ENCODE results near the gene RPS26. TPM values are rescaled to one million over a fixed set of nuclear protein-coding genes. Genes with fewer than 3 reads are reported as not detected.
A peak's percentile ranks its signal among the peaks of the same experiment; 100 is the strongest.

The RPS26 gene
- total and polyA plus RNA-seq, 4 experiments from 2014 or later = 55.6 to 1,449 (median 221) TPM

DNA sequence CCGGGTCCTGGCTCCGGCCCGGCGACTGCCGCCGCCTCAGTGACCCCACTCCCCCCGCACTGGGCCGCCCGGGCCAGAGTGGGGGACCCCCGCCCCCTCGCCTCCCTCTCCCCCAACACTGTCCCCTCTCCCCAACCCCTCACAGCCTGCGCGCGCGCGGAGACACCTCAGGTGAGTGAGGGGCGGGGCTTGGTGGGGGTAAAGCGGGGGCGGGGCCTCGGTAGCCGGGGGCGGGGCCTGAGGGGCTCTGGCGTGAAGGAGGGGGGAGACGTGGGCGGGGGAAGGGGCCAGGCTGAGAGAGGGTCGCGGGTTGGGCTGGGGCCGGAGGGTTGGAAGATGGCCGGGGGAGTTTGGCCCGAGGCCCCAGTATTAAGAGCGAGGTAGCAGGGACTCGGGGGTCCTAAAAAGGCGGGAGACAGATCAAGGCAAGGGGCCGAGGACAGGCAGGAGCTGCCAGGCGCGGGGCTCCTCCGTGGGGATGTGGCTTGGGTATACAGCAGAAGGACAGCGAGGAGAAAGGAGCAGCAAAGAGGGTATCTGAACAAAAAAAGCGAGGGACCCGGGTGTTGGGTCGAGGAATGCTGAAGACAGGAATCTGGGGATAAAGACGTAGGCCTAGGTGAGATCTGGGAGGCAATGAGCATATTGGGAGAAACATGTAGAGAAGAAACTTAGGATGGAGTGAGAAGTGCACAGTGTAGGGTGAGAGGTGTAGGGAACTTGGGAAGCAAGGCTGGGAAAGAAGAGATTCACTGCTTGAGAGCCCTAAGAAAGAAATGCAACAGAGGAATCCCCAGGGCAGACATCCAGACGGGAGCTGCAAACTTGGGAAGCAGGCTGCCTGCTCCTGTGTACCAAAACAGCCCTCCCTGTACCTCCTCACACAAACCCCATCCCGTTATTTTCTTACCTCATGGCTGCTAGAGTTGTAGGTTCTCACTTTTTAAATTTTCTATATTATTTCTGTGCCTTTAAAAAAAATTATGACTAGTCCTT is 33.9 kb upstream of the RPS26 start:
- intact Hi-C loops (cut with micrococcal nuclease) = loop anchor here (1.0 to 5.0 kb wide), 2 partner anchors 33 to 94 kb away; partner anchors contain the start of genes PA2G4 and RPS26
- H3K27me3 ChIP-seq (ENCODE audit: insufficient read depth, low read length) = no peaks in the 10 kb centered on the region
- Mint-ChIP-seq H3K27ac (peak overlapping the region; percentile 83 to 97 (median 92)), H3K36me3 (peaks cover 5 to 7% of the 10 kb centered on the region in 2 donors), H3K9me3 (no peaks in the 10 kb centered on the region), H3K4me1 (peaks cover 10 to 28% (median 22%) of the 10 kb centered on the region in 4 donors), H3K27me3 (no peaks in the 10 kb centered on the region), H3K4me3 (peak overlapping the region; percentile 89 to 95 (median 92))
- ChIA-PET CTCF (ENCODE audit: partially characterized antibody) (interaction anchor here (0.6 to 1.4 kb wide), 3 partner anchors 11 to 32 kb away, joined by 3 to 14 read pairs (median 5); partner anchors contain the start of gene SUOX), POLR2A (ENCODE audit: partially characterized antibody) (interaction anchor here (0.8 to 2.8 kb wide), 13 partner anchors 10 to 271 kb away, joined by 3 to 14 read pairs (median 4); partner anchors contain the start of genes DNAJC14, PA2G4, RAB5B and SUOX)
- peak overlapping the region; percentile 49 for H3K27ac ChIP-seq (ENCODE audit: low read depth, low read length)
- DNase-seq = peak; percentile 59 to 67 (median 62)
- H3K9me3 ChIP-seq (ENCODE audit: control insufficient read depth in 1 of 2, low read length in 2 of 2) = no peaks in the 10 kb centered on the region
- H3K36me3 ChIP-seq (ENCODE audit: insufficient read depth, low read length) = no peaks in the 10 kb centered on the region
- peak overlapping the region; percentile 38 to 61 for H3K4me3 ChIP-seq (ENCODE audit: low read length in 2 of 2)
- peaks cover 10% of the 10 kb centered on the region for H3K4me1 ChIP-seq (ENCODE audit: insufficient read depth, low read length)

DNA sequence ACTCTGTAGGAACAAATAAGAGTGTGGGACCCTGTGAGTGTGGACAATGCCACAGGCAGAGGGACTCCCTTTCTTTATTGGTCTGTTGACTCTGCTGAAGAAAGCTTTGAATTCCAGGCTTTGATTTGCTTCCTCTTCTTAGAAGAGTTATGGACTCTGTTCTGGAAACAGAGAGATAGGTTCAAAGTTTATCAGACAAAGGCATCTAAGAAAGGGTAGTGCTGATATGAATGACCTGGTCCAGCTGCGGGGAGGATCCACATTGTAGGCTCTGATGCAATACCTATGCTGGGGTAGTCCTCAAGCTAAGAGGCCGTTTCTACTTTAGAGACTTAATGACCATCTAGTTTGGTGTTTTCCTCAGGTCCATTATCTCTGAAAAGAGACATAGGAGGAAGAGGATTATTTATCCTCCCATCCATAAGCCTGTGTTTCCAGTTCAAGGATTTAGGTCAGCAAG is 31.6 kb upstream of the RPS26 start:
- no peak for DNase-seq
- CTCF ChIA-PET (ENCODE audit: partially characterized antibody) = interaction anchor here (1.8 kb wide), 1 partner anchor 19 kb away, joined by 8 read pairs; no protein-coding TSS in a partner anchor

DNA sequence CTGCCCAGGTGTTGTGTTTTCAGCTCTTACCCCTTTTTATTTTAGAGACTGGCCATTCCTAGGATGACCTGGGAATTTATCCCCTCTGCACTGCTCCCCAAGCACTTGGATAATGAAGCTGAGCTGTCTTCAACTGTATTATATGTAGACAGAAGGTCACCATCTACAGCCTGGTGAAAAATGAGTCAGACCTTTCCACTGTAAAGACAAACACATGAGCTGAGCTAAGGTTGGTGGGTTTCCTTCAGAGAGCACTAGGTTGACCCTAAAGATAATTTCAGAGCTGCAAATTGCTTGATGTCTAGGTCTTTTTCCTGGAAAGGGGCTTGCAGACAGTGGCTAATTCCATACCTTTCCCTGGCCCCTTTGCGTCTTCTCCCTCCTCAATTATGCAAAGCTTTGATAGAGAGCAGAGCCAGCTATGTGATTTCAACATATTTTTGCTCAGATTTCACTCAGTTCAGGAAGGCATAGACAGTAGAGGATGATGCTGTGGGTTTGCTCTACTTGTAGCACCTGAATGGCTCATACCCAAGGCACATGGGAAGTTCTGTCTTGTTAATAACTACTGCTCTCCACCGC is 30.1 kb upstream of the RPS26 start:
- no peaks in the 10 kb centered on the region for H3K27me3 Mint-ChIP-seq
- H3K36me3 ChIP-seq (ENCODE audit: insufficient read depth, low read length) = no peaks in the 10 kb centered on the region
- no peak overlapping the region for H3K27ac ChIP-seq (ENCODE audit: low read depth, low read length)
- peaks cover 6 to 19% (median 15%) of the 10 kb centered on the region in 4 donors for H3K4me1 Mint-ChIP-seq
- peaks cover 5 to 7% of the 10 kb centered on the region in 2 donors for H3K36me3 Mint-ChIP-seq
- intact Hi-C loops (cut with micrococcal nuclease) = no loop called here
- DNase-seq = no peak
- H3K4me3 ChIP-seq (ENCODE audit: low read length in 2 of 2) = no peak overlapping the region
- no peak overlapping the region for H3K27ac Mint-ChIP-seq
- POLR2A ChIA-PET (ENCODE audit: partially characterized antibody) = interaction anchor here (1.1 kb wide), 1 partner anchor 37 kb away, joined by 5 read pairs; the partner anchor contains the start of gene RAB5B
- H3K27me3 ChIP-seq (ENCODE audit: insufficient read depth, low read length) = no peaks in the 10 kb centered on the region
- H3K4me3 Mint-ChIP-seq = no peak overlapping the region
- H3K9me3 Mint-ChIP-seq = no peaks in the 10 kb centered on the region
- CTCF ChIA-PET (ENCODE audit: partially characterized antibody) = interaction anchor here (0.9 to 1.0 kb wide), 2 partner anchors 15 to 178 kb away, joined by 3 read pairs; partner anchors contain the start of gene SMARCC2
- peaks cover 7% of the 10 kb centered on the region for H3K4me1 ChIP-seq (ENCODE audit: insufficient read depth, low read length)
- H3K9me3 ChIP-seq (ENCODE audit: control insufficient read depth in 1 of 2, low read length in 2 of 2) = no peaks in the 10 kb centered on the region

More for the DNA sequence above, 31.6 kb upstream of the RPS26 start:
- Histone ChIP-seq H3K9me3 (ENCODE audit: control insufficient read depth in 1 of 2, low read length in 2 of 2) (no peaks in the 10 kb centered on the region), H3K27me3 (ENCODE audit: insufficient read depth, low read length) (no peaks in the 10 kb centered on the region), H3K4me1 (ENCODE audit: insufficient read depth, low read length) (peaks cover 10% of the 10 kb centered on the region), H3K4me3 (ENCODE audit: low read length in 2 of 2) (no peak overlapping the region), H3K36me3 (ENCODE audit: insufficient read depth, low read length) (no peaks in the 10 kb centered on the region), H3K27ac (ENCODE audit: low read depth, low read length) (no peak overlapping the region)
- peaks cover 5 to 7% of the 10 kb centered on the region in 2 donors for H3K36me3 Mint-ChIP-seq
- H3K27me3 Mint-ChIP-seq = no peaks in the 10 kb centered on the region
- H3K27ac Mint-ChIP-seq = peak overlapping the region in 1 of 7 donors; percentile 23
- peaks cover 10 to 28% (median 21%) of the 10 kb centered on the region in 4 donors for H3K4me1 Mint-ChIP-seq
- intact Hi-C loops (cut with micrococcal nuclease) = no loop called here
- POLR2A ChIA-PET (ENCODE audit: partially characterized antibody) = interaction anchor here (1.1 to 1.3 kb wide), 3 partner anchors 10 to 108 kb away, joined by 3 to 6 read pairs (median 4); partner anchors contain the start of genes IKZF4, RAB5B and ZC3H10
- peak overlapping the region in 1 of 8 donors; percentile 2 for H3K4me3 Mint-ChIP-seq
- no peaks in the 10 kb centered on the region for H3K9me3 Mint-ChIP-seq

DNA sequence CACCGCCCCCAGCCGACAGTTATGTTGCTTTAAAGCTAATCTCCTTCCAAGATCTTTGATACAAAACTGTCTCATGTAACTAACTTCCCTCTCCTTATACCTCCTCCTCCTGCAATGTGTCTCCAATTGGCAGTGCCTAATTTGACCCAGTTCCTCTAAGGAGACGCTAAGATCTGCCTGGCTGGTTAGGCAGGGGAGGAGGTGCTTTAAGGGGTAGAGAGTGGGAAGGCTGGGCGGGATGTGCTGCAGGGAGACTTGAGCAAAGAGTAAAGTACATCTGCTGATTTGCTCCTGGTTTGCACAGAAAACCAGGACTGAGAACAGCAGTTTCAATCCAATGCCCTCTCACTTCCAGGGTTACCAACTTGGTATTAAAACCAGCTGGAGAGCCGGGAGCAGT is 28.2 kb upstream of the RPS26 start:
- Mint-ChIP-seq H3K27ac (peak overlapping the region in 1 of 7 donors; percentile 32), H3K27me3 (no peaks in the 10 kb centered on the region), H3K4me3 (no peak overlapping the region)

DNA sequence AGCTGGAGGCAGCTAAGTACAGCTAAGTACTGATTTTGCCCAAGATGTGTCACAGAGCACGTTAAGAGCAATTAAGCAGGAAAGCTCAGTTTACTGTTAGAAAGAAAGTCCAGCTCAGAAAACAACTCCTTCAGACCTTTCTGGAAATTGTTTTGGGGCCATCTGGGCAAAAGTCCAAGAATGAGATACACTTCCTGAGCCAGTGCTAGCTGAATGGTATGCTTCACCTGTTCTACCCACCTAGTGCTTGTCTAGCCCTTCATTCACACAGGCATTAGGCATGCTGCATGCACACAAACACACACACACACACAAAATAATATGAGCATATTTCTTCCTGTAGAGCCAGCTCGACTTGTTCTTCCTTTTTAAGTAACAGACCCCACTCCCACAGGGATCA is 27.5 kb upstream of the RPS26 start:
- DNase-seq = no peak
- no peak overlapping the region for H3K27ac Mint-ChIP-seq
- CTCF ChIA-PET (ENCODE audit: partially characterized antibody) = interaction anchor here (0.7 to 1.8 kb wide), 3 partner anchors 15 to 1228 kb away, joined by 3 to 9 read pairs (median 3); no protein-coding TSS in a partner anchor
- no peak overlapping the region for H3K27ac ChIP-seq (ENCODE audit: low read depth, low read length)
- intact Hi-C loops (cut with micrococcal nuclease) = no loop called here
- no peak overlapping the region for H3K4me3 ChIP-seq (ENCODE audit: low read length in 2 of 2)
- H3K4me3 Mint-ChIP-seq = no peak overlapping the region
- no peaks in the 10 kb centered on the region for H3K27me3 Mint-ChIP-seq
- no peaks in the 10 kb centered on the region for H3K36me3 ChIP-seq (ENCODE audit: insufficient read depth, low read length)
- H3K4me1 Mint-ChIP-seq = peaks cover 0 to under 1% (median 0%) of the 10 kb centered on the region in 4 donors
- H3K9me3 ChIP-seq (ENCODE audit: control insufficient read depth in 1 of 2, low read length in 2 of 2) = no peaks in the 10 kb centered on the region
- H3K9me3 Mint-ChIP-seq = no peaks in the 10 kb centered on the region
- POLR2A ChIA-PET (ENCODE audit: partially characterized antibody) = interaction anchor here (0.8 to 1.6 kb wide), 2 partner anchors 27 to 233 kb away, joined by 3 read pairs; no protein-coding TSS in a partner anchor
- peaks cover 3 to 10% of the 10 kb centered on the region in 2 donors for H3K36me3 Mint-ChIP-seq
- no peaks in the 10 kb centered on the region for H3K27me3 ChIP-seq (ENCODE audit: insufficient read depth, low read length)
- H3K4me1 ChIP-seq (ENCODE audit: insufficient read depth, low read length) = no peaks in the 10 kb centered on the region

More for the DNA sequence above, 28.2 kb upstream of the RPS26 start:
- ChIA-PET POLR2A (ENCODE audit: partially characterized antibody) (interaction anchor here (0.8 to 1.6 kb wide), 2 partner anchors 27 to 232 kb away, joined by 3 read pairs; no protein-coding TSS in a partner anchor), CTCF (ENCODE audit: partially characterized antibody) (interaction anchor here (1.0 to 1.8 kb wide), 2 partner anchors 16 to 18 kb away, joined by 3 to 9 read pairs; no protein-coding TSS in a partner anchor)
- Mint-ChIP-seq H3K4me1 (peaks cover 0 to 6% (median 4%) of the 10 kb centered on the region in 4 donors), H3K9me3 (no peaks in the 10 kb centered on the region), H3K36me3 (peaks cover 6 to 10% of the 10 kb centered on the region in 2 donors)
- no peaks in the 10 kb centered on the region for H3K4me1 ChIP-seq (ENCODE audit: insufficient read depth, low read length)
- H3K27ac ChIP-seq (ENCODE audit: low read depth, low read length) = no peak overlapping the region
- DNase-seq = no peak
- no peaks in the 10 kb centered on the region for H3K36me3 ChIP-seq (ENCODE audit: insufficient read depth, low read length)
- H3K27me3 ChIP-seq (ENCODE audit: insufficient read depth, low read length) = no peaks in the 10 kb centered on the region
- H3K9me3 ChIP-seq (ENCODE audit: control insufficient read depth in 1 of 2, low read length in 2 of 2) = no peaks in the 10 kb centered on the region
- no peak overlapping the region for H3K4me3 ChIP-seq (ENCODE audit: low read length in 2 of 2)
- intact Hi-C loops (cut with micrococcal nuclease) = no loop called here

DNA sequence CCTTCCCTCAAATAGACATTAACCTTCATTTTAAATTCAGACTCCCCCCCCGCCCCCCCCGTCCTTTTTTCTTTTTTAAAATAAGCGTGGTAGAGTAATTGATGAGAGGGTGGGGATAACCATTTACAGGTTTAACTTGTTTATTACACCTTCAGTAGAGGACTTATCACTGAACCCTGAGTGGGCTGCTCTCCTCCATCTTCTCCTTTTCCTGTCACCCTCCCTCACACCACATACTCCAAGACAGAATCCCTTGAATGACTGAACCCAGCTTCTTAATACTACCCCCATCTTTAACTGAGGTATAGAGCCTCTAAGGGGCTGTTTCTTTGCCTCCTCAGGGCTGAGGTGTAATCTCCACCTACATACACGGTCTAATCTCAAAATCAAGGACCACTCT is 24.5 kb upstream of the RPS26 start:
- POLR2A ChIA-PET (ENCODE audit: partially characterized antibody) = no interaction called here
- Histone ChIP-seq H3K4me3 (ENCODE audit: low read length in 2 of 2) (no peak overlapping the region), H3K9me3 (ENCODE audit: control insufficient read depth in 1 of 2, low read length in 2 of 2) (no peaks in the 10 kb centered on the region), H3K36me3 (ENCODE audit: insufficient read depth, low read length) (no peaks in the 10 kb centered on the region), H3K27ac (ENCODE audit: low read depth, low read length) (no peak overlapping the region), H3K4me1 (ENCODE audit: insufficient read depth, low read length) (peaks cover 26% of the 10 kb centered on the region), H3K27me3 (ENCODE audit: insufficient read depth, low read length) (no peaks in the 10 kb centered on the region)
- no peaks in the 10 kb centered on the region for H3K9me3 Mint-ChIP-seq
- no peak for DNase-seq
- peaks cover 3 to 5% of the 10 kb centered on the region in 2 donors for H3K36me3 Mint-ChIP-seq
- no peak overlapping the region for H3K27ac Mint-ChIP-seq
- no peak overlapping the region for H3K4me3 Mint-ChIP-seq
- CTCF ChIA-PET (ENCODE audit: partially characterized antibody) = interaction anchor here (1.4 kb wide), 1 partner anchor 10 kb away, joined by 4 read pairs; no protein-coding TSS in a partner anchor
- H3K4me1 Mint-ChIP-seq = peaks cover 12 to 25% (median 20%) of the 10 kb centered on the region in 4 donors
- intact Hi-C loops (cut with micrococcal nuclease) = no loop called here
- H3K27me3 Mint-ChIP-seq = no peaks in the 10 kb centered on the region
